Measurements from ENCODE around the gene UTRN. TPM values are rescaled to one million over a fixed set of nuclear protein-coding genes. Genes with fewer than 3 reads are reported as not detected.

The UTRN gene
- total and polyA plus RNA-seq, 12 donors: 11.4 to 109 (median 84.4) TPM

- intact Hi-C loops (cut with DNase I): no loop called here
These were observed 31.7 kb downstream of the UTRN start for GRCh38 chr6:144316862-144317195.

GRCh38 chr6:144317736-144318135 lies 32.6 kb downstream of the UTRN start:
- WGBS, 2 donors: 53 to 73% methylated on average over 2 of the region's 2 CpGs
- no peaks in the 10 kb centered on the region for H3K9me3 ChIP-seq
- peaks cover 8 to 92% (median 64%) of the 10 kb centered on the region in 9 donors for H3K4me1 ChIP-seq
- DNase-seq (no peak), ATAC-seq (no peak)
- intact Hi-C loops (cut with DNase I): no loop called here
- H3K4me3 ChIP-seq: no peak overlapping the region
- TF ChIP-seq CTCF (IDR thresholded peaks at IDR 0.05): no peak
- H3K27ac ChIP-seq: peak overlapping the region in 3 of 10 donors; percentile 5 to 82 (median 48)
- no peaks in the 10 kb centered on the region for H3K27me3 ChIP-seq
- H3K36me3 ChIP-seq: no peaks in the 10 kb centered on the region

More at GRCh38 chr6:144316862-144317195, 31.7 kb downstream of the UTRN start:
- Histone ChIP-seq H3K27ac (peak overlapping the region in 3 of 10 donors; percentile 5 to 82 (median 48)), H3K4me1 (peaks cover 8 to 89% (median 63%) of the 10 kb centered on the region in 9 donors), H3K27me3 (no peaks in the 10 kb centered on the region), H3K9me3 (no peaks in the 10 kb centered on the region), H3K36me3 (no peaks in the 10 kb centered on the region), H3K4me3 (no peak overlapping the region)
- no peak for ATAC-seq
- no peak for DNase-seq
- no peak for TF ChIP-seq CTCF (IDR thresholded peaks at IDR 0.05)

- intact Hi-C loops (cut with DNase I): no loop called here
- peak overlapping the region in 1 of 10 donors; percentile 1 for H3K27ac ChIP-seq
- DNase-seq (no peak), ATAC-seq (no peak)
- H3K4me1 ChIP-seq: peaks cover 3 to 85% (median 49%) of the 10 kb centered on the region in 9 donors
- H3K27me3 ChIP-seq: no peaks in the 10 kb centered on the region
- 85% methylated on average over 4 of the region's 4 CpGs for WGBS, 2 donors
- no peak overlapping the region for H3K4me3 ChIP-seq
- TF ChIP-seq CTCF (IDR thresholded peaks at IDR 0.05): no peak
- no peaks in the 10 kb centered on the region for H3K9me3 ChIP-seq
- H3K36me3 ChIP-seq: no peaks in the 10 kb centered on the region
These were observed 34.1 kb downstream of the UTRN start for GRCh38 chr6:144319211-144319610.

- Histone ChIP-seq H3K4me1 (peaks cover 0 to 75% (median 34%) of the 10 kb centered on the region in 9 donors), H3K27ac (no peak overlapping the region), H3K4me3 (no peak overlapping the region), H3K36me3 (no peaks in the 10 kb centered on the region), H3K9me3 (peaks cover 0 to 5% (median 0%) of the 10 kb centered on the region in 11 donors), H3K27me3 (no peaks in the 10 kb centered on the region)
- ATAC-seq (no peak), DNase-seq (no peak)
- intact Hi-C loops (cut with DNase I): no loop called here
- 56 to 58% methylated on average over 5 of the region's 5 CpGs for WGBS, 2 donors
- no peak for TF ChIP-seq CTCF (IDR thresholded peaks at IDR 0.05)
These were observed 35.6 kb downstream of the UTRN start for GRCh38 chr6:144320741-144321140.
